Activated naive CD4-positive, alpha-beta T cell treated with anti-CD3 and anti-CD28 coated beads for 36 hours (primary cell): ENCODE results near the gene ZNF853. TPM values are rescaled to one million over a fixed set of nuclear protein-coding genes. Genes with fewer than 3 reads are reported as not detected.

ENCODE experiments used
- CTCF ChIA-PET: fragments of 350-600 bp; sonication (Branson Sonifier 250); formaldehyde crosslinking; loops from one replicate; lab custom pipeline; 2021; ENCODE audit warnings: antibody characterized with exemption; lab: Charles Lee
- DNase-seq: peaks from one replicate; pipeline ENCODE4 v3.0.0-alpha.2; 2020
- H3K27ac Mint-ChIP-seq: one replicate; pipeline ENCODE4 v1.8.0; 2021; ENCODE audit warnings: mild to moderate bottlenecking, mixed read lengths
- H3K27me3 Mint-ChIP-seq: one replicate; pipeline ENCODE4 v1.8.0; 2021; ENCODE audit warnings: low read depth, mixed read lengths
- H3K36me3 Mint-ChIP-seq: one replicate; pipeline ENCODE4 v1.8.0; 2021; ENCODE audit warnings: low read depth, mixed read lengths
- H3K4me1 Mint-ChIP-seq: one replicate; pipeline ENCODE4 v1.8.0; 2021; ENCODE audit warnings: low read depth, mixed read lengths
- H3K4me3 Mint-ChIP-seq: one replicate; pipeline ENCODE4 v1.8.0; 2021; ENCODE audit warnings: mild to moderate bottlenecking, moderate library complexity, mixed read lengths
- H3K9me3 Mint-ChIP-seq: one replicate; pipeline ENCODE4 v1.8.0; 2021; ENCODE audit warnings: mixed read lengths
- intact Hi-C: fragments of 100-400 bp; cut with micrococcal nuclease; formaldehyde crosslinking; loops from one replicate; pipeline ENCODE4 v1.15.1; 2023
- total RNA-seq, 2 experiments: library from RNA; stranded (reverse); gene quantifications; one replicate each; pipeline ENCODE4 v1.2.3, GENCODE V29; 2021

Gene ZNF853
- total RNA-seq, 2 experiments from 2014 or later, result 0.69 to 0.91 TPM

- Mint-ChIP-seq H3K27me3 (no peaks in the 10 kb centered on the region), H3K4me3 (no peak overlapping the region), H3K27ac (no peak overlapping the region), H3K36me3 (peaks cover 40% of the 10 kb centered on the region), H3K4me1 (peaks cover 26% of the 10 kb centered on the region), H3K9me3 (no peaks in the 10 kb centered on the region)
- intact Hi-C loops, result no loop called here
- CTCF ChIA-PET, result no interaction called here
- no peak for DNase-seq
Measured at GRCh38 chr7:6642239-6642839, 26.9 kb downstream of the ZNF853 start.

GRCh38 chr7:6642861-6643640, 27.6 kb downstream of the ZNF853 start:
- no peak for DNase-seq
- intact Hi-C loops, result no loop called here
- H3K36me3 Mint-ChIP-seq, result peaks cover 43% of the 10 kb centered on the region

GRCh38 chr7:6643915-6644625, 28.7 kb downstream of the ZNF853 start:
- H3K4me1 Mint-ChIP-seq, result peaks cover 13% of the 10 kb centered on the region
- peaks cover 44% of the 10 kb centered on the region for H3K36me3 Mint-ChIP-seq
- H3K27me3 Mint-ChIP-seq, result no peaks in the 10 kb centered on the region
- intact Hi-C loops, result no loop called here
- DNase-seq, result no peak
- H3K9me3 Mint-ChIP-seq, result no peaks in the 10 kb centered on the region
- no peak overlapping the region for H3K27ac Mint-ChIP-seq
- H3K4me3 Mint-ChIP-seq, result no peak overlapping the region
- CTCF ChIA-PET, result no interaction called here

More at GRCh38 chr7:6642861-6643640, 27.6 kb downstream of the ZNF853 start:
- CTCF ChIA-PET, result no interaction called here
- no peak overlapping the region for H3K27ac Mint-ChIP-seq
- H3K4me3 Mint-ChIP-seq, result no peak overlapping the region
- no peaks in the 10 kb centered on the region for H3K9me3 Mint-ChIP-seq
- peaks cover 22% of the 10 kb centered on the region for H3K4me1 Mint-ChIP-seq
- no peaks in the 10 kb centered on the region for H3K27me3 Mint-ChIP-seq

GRCh38 chr7:6644728-6645127, 29.3 kb downstream of the ZNF853 start:
- H3K27ac Mint-ChIP-seq, result no peak overlapping the region
- CTCF ChIA-PET, result no interaction called here
- peaks cover 44% of the 10 kb centered on the region for H3K36me3 Mint-ChIP-seq
- no peak overlapping the region for H3K4me3 Mint-ChIP-seq
- H3K27me3 Mint-ChIP-seq, result no peaks in the 10 kb centered on the region
- peaks cover 6% of the 10 kb centered on the region for H3K4me1 Mint-ChIP-seq
- intact Hi-C loops, result no loop called here
- no peaks in the 10 kb centered on the region for H3K9me3 Mint-ChIP-seq
- DNase-seq, result no peak

- H3K9me3 Mint-ChIP-seq, result peaks cover 5% of the 10 kb centered on the region
- H3K27me3 Mint-ChIP-seq, result no peaks in the 10 kb centered on the region
- intact Hi-C loops, result no loop called here
- no peaks in the 10 kb centered on the region for H3K4me1 Mint-ChIP-seq
- H3K36me3 Mint-ChIP-seq, result peaks cover 51% of the 10 kb centered on the region
- H3K4me3 Mint-ChIP-seq, result no peak overlapping the region
- no peak overlapping the region for H3K27ac Mint-ChIP-seq
- CTCF ChIA-PET, result interaction anchor here (0.6 kb wide), 1 partner anchor 13 kb away, joined by 3 read pairs; no protein-coding TSS in a partner anchor
- DNase-seq, result no peak
Measured at GRCh38 chr7:6646465-6646864, 31.1 kb downstream of the ZNF853 start.

- Mint-ChIP-seq H3K4me3 (no peak overlapping the region), H3K36me3 (peaks cover 53% of the 10 kb centered on the region), H3K4me1 (no peaks in the 10 kb centered on the region)
Measured at GRCh38 chr7:6647080-6647479, 31.7 kb downstream of the ZNF853 start.

GRCh38 chr7:6647541-6647940, 32.1 kb downstream of the ZNF853 start:
- H3K27me3 Mint-ChIP-seq, result no peaks in the 10 kb centered on the region
- intact Hi-C loops, result no loop called here
- H3K36me3 Mint-ChIP-seq, result peaks cover 54% of the 10 kb centered on the region
- peaks cover 5% of the 10 kb centered on the region for H3K9me3 Mint-ChIP-seq
- no peak for DNase-seq
- H3K4me1 Mint-ChIP-seq, result no peaks in the 10 kb centered on the region
- no peak overlapping the region for H3K4me3 Mint-ChIP-seq
- CTCF ChIA-PET, result no interaction called here
- H3K27ac Mint-ChIP-seq, result no peak overlapping the region

More at GRCh38 chr7:6647080-6647479, 31.7 kb downstream of the ZNF853 start:
- H3K9me3 Mint-ChIP-seq, result peaks cover 5% of the 10 kb centered on the region
- intact Hi-C loops, result no loop called here
- no peak for DNase-seq
- no peak overlapping the region for H3K27ac Mint-ChIP-seq
- no peaks in the 10 kb centered on the region for H3K27me3 Mint-ChIP-seq
- CTCF ChIA-PET, result interaction anchor here (0.6 kb wide), 1 partner anchor 14 kb away, joined by 3 read pairs; no protein-coding TSS in a partner anchor

- no peak overlapping the region for H3K27ac Mint-ChIP-seq
Measured at GRCh38 chr7:6648066-6648814, 32.8 kb downstream of the ZNF853 start.

GRCh38 chr7:6648815-6649104, 33.4 kb downstream of the ZNF853 start:
- CTCF ChIA-PET, result no interaction called here
- no peaks in the 10 kb centered on the region for H3K27me3 Mint-ChIP-seq
- no peak overlapping the region for H3K27ac Mint-ChIP-seq
- intact Hi-C loops, result no loop called here
- no peak overlapping the region for H3K4me3 Mint-ChIP-seq
- H3K9me3 Mint-ChIP-seq, result peaks cover 5% of the 10 kb centered on the region
- H3K36me3 Mint-ChIP-seq, result peaks cover 53% of the 10 kb centered on the region
- H3K4me1 Mint-ChIP-seq, result no peaks in the 10 kb centered on the region
- DNase-seq, result no peak

More at GRCh38 chr7:6648066-6648814, 32.8 kb downstream of the ZNF853 start:
- CTCF ChIA-PET, result no interaction called here
- no peak overlapping the region for H3K4me3 Mint-ChIP-seq
- H3K4me1 Mint-ChIP-seq, result no peaks in the 10 kb centered on the region
- peaks cover 54% of the 10 kb centered on the region for H3K36me3 Mint-ChIP-seq
- intact Hi-C loops, result no loop called here
- no peaks in the 10 kb centered on the region for H3K27me3 Mint-ChIP-seq
- DNase-seq, result no peak
- H3K9me3 Mint-ChIP-seq, result peaks cover 5% of the 10 kb centered on the region

GRCh38 chr7:6649241-6649961, 34.0 kb downstream of the ZNF853 start:
- intact Hi-C loops, result no loop called here
- CTCF ChIA-PET, result no interaction called here
- no peak overlapping the region for H3K4me3 Mint-ChIP-seq
- H3K9me3 Mint-ChIP-seq, result peaks cover 5% of the 10 kb centered on the region
- H3K27ac Mint-ChIP-seq, result no peak overlapping the region
- DNase-seq, result no peak
- H3K36me3 Mint-ChIP-seq, result peaks cover 48% of the 10 kb centered on the region
- no peaks in the 10 kb centered on the region for H3K4me1 Mint-ChIP-seq
- no peaks in the 10 kb centered on the region for H3K27me3 Mint-ChIP-seq

GRCh38 chr7:6650086-6650485, 34.7 kb downstream of the ZNF853 start:
- H3K36me3 Mint-ChIP-seq, result peaks cover 52% of the 10 kb centered on the region
- peaks cover 5% of the 10 kb centered on the region for H3K9me3 Mint-ChIP-seq
- H3K4me3 Mint-ChIP-seq, result no peak overlapping the region
- H3K4me1 Mint-ChIP-seq, result no peaks in the 10 kb centered on the region
- no peaks in the 10 kb centered on the region for H3K27me3 Mint-ChIP-seq
- no peak overlapping the region for H3K27ac Mint-ChIP-seq
- CTCF ChIA-PET, result no interaction called here
- DNase-seq, result no peak
- intact Hi-C loops, result no loop called here
